Ureter (tissue), 1 donor: ENCODE data around the gene EGFLAM. TPM values are rescaled to one million over a fixed set of nuclear protein-coding genes. Genes with fewer than 3 reads are reported as not detected.
A peak's percentile ranks its signal among the peaks of the same experiment; 100 is the strongest.

Experiments
- DNase-seq: peaks from one replicate; pipeline ENCODE4 v3.0.0-alpha.2; 2020; ENCODE audit warnings: low spot score
- total RNA-seq: library from RNA; stranded (reverse); gene quantifications from one replicate; pipeline ENCODE4 v1.2.4, GENCODE V29; 2023
- donor health status: DM: yes; HTN: yes; CAD: no.

The EGFLAM gene
- total RNA-seq, 1 donor from 2014 or later: 3.7 TPM

- peak; percentile 66 for DNase-seq
These were observed 7.3 kb downstream of the EGFLAM start for GRCh38 chr5:38265546-38266179.

- DNase-seq: no peak
These were observed 9.0 kb downstream of the EGFLAM start for GRCh38 chr5:38267372-38267771.

GRCh38 chr5:38273626-38274025 is 15.3 kb downstream of the EGFLAM start:
- no peak for DNase-seq

GRCh38 chr5:38274370-38274769 is 16.0 kb downstream of the EGFLAM start:
- DNase-seq: no peak

GRCh38 chr5:38284384-38284783 is 26.0 kb downstream of the EGFLAM start:
- no peak for DNase-seq

GRCh38 chr5:38285226-38285625 is 26.9 kb downstream of the EGFLAM start:
- no peak for DNase-seq

GRCh38 chr5:38286002-38286401 is 27.6 kb downstream of the EGFLAM start:
- DNase-seq: no peak

GRCh38 chr5:38287124-38287523 is 28.8 kb downstream of the EGFLAM start:
- DNase-seq: no peak

- DNase-seq: no peak
These were observed 31.1 kb downstream of the EGFLAM start for GRCh38 chr5:38289457-38289856.

GRCh38 chr5:38290028-38290653 is 31.8 kb downstream of the EGFLAM start:
- DNase-seq: no peak

- no peak for DNase-seq
These were observed 33.0 kb downstream of the EGFLAM start for GRCh38 chr5:38291355-38291754.

GRCh38 chr5:38292228-38292627 is 33.9 kb downstream of the EGFLAM start:
- DNase-seq: no peak

- no peak for DNase-seq
These were observed 37.4 kb downstream of the EGFLAM start for GRCh38 chr5:38295751-38296150.

GRCh38 chr5:38297830-38298608 is 39.7 kb downstream of the EGFLAM start:
- DNase-seq: no peak

- no peak for DNase-seq
These were observed 41.2 kb downstream of the EGFLAM start for GRCh38 chr5:38299585-38299984.

- DNase-seq: no peak
These were observed 46.8 kb downstream of the EGFLAM start for GRCh38 chr5:38305148-38305547.

GRCh38 chr5:38307845-38308244 is 49.5 kb downstream of the EGFLAM start:
- DNase-seq: no peak

- peak; percentile 47 for DNase-seq
These were observed 58.3 kb downstream of the EGFLAM start for GRCh38 chr5:38316544-38317224.

- DNase-seq: no peak
These were observed 59.5 kb downstream of the EGFLAM start for GRCh38 chr5:38317868-38318267.

- DNase-seq: no peak
These were observed 61.1 kb downstream of the EGFLAM start for GRCh38 chr5:38319491-38319890.

- DNase-seq: no peak
These were observed 63.6 kb downstream of the EGFLAM start for GRCh38 chr5:38321978-38322377.

- no peak for DNase-seq
These were observed 65.4 kb downstream of the EGFLAM start for GRCh38 chr5:38323645-38324295.
